ENCODE results near the gene GTF3C5.
"Not testable (repeated sequence)": the region's sequence is repeated elsewhere in the genome, so short reads cannot be mapped to it uniquely, and the experiment has no call there.

GTF3C5 gene

DNA sequence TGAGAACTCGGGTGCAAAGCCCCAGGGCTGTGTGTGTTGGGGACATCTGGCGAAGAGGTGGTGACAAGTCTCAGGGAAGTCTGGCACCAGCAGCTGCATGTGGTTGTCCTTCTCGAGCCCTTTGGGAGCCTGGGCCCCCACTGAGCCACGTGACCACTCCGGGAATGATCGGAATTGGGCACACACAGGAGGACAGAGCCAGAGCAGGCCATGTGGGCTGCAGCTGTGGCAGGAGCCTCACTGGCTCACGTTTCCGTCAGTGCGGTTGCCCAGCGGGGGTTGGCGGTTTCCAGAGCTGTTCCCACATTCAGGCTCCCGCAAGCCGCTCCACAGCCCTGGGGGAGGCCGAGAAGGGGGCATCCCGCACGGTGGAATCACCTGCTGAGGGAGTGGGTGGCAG is 24.2 kb downstream of the GTF3C5 start:
- DNase-seq (ENCODE audit: low read depth in 3 of 3) = no peak

DNA sequence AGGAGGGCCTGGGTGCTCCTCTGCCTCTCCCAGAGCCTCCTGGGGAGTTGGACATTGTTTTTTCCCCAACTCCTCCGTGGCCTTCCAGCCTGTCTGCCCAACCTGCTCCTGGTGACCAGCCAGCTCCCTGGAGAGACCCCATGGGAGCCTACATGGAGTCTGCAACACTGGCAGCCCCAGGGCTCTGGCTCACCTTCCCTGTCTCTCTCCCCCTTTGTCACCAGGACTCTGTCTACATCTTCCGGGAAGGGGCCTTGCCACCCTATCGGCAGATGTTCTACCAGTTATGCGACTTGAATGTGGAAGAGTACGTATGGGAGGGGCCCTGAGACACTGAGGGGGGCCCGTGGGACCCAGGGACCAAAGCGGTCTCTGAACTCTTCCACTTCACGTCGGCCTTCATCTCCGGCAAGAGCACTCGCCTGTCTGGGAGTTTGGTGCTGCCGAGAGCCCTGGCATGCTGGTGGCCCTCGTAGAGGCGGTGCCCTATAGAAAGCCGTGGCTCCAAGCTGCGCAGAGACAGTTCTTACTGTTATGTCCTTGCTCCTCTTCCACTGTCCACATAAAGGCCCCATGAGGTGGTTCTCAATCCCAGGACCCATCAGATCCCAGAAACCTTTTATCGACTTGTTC is 25.1 kb downstream of the GTF3C5 start:
- DNase-seq (ENCODE audit: low read depth in 3 of 3) = no peak

DNA sequence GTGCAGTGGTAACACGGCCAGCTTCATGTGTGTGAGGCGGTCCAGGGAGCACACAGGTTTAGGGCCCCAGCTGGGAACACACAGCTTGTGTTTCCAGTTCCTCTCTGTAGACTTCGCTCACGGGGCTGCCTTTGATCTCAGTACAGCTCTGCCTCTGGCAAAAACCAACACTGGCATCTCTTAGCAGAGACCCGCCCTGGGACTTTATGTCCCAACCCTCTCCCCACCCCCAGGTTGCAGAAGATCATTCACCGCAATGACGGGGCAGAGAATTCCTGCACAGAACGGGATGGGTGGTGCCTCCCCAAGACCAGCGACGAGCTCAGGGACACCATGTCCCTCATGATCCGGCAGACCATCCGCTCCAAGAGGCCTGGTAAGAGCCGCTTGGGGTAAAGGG is 25.7 kb downstream of the GTF3C5 start:
- no peak for DNase-seq (ENCODE audit: low read depth in 3 of 3)

DNA sequence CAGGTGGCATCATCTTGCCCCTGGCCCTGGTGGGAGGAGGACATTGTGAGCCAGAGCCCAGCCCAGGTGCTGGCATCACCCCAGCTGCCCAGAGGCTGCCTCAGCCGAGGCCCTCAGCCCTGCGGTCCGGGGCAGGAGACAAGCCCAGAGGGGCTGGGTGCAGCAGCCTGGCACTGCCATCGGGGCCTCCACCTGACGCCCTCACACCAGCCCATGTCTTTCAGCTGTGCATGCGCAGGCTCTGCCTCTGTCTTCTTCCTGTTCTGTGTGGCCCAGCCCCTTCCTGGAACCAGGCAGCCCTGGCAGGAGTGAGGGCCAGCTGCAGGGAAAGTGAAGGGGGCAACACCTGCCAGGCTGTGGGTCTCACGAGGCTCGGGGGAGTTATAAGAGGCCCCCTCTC is 26.2 kb downstream of the GTF3C5 start:
- no peak for DNase-seq (ENCODE audit: low read depth in 3 of 3)

DNA sequence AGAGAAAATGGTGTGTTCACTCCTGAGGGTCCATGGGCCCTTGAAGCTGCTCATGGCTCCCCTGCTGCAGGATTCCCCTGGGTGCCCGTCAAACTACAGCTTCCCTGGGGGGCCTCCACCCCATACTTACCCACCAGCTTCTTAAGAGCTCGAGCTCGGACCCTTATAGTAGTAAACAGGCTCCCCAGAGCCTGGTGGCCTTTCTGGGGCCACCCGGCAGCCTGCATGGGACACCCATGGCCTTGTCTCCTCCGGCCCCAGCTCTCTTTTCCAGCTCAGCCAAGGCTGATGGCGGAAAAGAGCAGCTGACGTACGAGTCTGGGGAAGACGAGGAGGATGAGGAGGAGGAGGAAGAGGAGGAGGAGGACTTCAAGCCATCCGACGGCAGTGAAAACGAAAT is 26.8 kb downstream of the GTF3C5 start:
- DNase-seq (ENCODE audit: low read depth in 3 of 3) = no peak

DNA sequence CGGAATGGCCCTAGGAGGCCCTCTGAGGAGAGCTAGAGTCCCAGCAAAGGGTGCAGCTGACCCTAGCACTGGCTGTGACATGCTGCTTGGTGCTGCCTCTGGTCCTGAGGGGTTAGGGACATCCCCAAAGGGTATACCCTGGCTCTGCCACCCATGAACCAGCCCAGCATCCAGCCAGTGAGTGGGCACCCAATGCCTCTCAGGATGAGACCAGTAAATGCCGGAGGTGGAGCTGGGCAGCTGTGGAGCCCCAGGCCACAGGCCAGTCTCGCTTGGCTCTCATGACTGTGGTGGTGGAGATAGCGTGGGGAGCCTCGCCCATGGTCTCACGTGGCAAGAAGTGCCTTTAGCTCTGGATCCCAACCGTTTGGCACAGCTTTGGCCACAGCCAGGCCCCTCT is 27.3 kb downstream of the GTF3C5 start:
- DNase-seq (ENCODE audit: low read depth in 3 of 3) = no peak

DNA sequence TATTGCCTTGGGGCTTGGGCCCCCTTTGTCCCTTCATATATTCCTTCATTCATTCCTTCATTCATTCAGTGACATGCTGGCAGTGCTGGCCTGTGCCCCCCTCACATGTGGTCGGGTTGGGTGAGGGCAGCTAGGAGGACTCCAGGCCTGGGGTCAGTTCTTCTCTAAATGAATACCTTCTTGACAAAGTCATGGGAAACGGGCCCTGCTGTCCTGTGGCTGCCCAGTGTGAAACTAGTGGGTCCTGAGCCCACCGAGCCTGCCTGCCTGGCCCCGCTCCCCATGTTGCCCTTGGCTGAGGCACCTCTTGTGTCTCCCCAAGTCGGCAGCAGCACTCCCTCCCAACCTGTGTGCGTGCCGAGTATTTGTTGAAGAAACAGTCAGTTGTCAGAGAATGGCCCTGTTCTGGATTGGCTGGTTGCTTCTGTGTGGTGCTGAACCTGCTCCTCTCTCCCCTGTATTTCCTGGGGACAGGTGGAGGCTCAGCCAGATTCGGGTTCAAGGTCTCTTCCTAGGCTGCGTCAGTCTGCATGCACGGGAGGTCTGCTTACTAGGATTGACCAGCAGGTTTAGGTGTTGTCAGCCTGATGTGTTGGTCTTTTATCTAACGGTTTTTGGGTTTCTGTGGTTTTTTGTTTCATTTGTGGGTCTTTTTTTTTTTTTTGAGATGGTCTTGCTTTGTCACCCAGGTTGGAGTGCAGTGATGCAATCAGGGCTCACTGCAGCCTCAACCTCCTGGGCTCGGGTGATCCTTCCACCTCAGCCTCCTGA is 27.9 kb downstream of the GTF3C5 start:
- no peak for DNase-seq (ENCODE audit: low read depth in 3 of 3)

DNA sequence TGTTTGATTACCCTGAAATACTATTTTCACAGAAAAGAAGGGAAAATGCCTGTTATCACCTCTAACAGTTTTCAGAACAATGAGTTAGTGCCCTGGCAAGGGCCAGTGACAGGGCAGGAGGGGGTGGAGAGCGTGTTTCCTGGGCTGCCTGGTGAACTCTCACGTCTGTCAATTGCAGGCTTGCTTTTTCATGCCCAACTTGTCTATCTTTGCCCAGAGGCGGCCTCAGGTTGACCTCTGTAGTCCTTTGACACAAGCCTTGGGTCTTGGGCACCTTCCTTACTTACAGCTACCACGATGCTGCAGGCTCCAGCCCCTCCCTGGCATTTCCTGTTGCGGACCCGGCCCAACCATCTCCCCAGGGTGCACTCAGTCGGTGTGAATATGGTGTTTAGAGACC is 28.8 kb downstream of the GTF3C5 start:
- DNase-seq (ENCODE audit: low read depth in 3 of 3) = no peak

DNA sequence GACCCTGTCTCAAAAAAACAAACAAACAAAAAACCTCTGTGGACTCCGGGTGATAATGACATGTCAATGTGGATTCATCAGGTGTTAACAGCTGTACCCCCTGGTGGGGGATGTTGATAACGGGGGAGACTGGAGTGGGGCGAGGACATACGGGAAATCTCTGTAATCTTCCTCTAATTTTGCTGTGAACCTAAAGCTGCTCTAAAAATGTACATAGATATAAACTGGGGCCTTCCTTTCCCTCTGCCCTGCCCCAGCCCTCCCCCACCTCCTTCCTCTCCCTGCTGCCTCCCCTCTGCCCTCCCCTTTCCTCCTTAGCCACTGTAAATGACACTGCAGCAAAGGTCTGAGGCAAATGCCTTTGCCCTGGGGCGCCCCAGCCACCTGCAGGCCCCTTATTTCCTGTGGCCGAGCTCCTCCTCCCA is 29.6 kb downstream of the GTF3C5 start:
- no peak for DNase-seq (ENCODE audit: low read depth in 3 of 3)

DNA sequence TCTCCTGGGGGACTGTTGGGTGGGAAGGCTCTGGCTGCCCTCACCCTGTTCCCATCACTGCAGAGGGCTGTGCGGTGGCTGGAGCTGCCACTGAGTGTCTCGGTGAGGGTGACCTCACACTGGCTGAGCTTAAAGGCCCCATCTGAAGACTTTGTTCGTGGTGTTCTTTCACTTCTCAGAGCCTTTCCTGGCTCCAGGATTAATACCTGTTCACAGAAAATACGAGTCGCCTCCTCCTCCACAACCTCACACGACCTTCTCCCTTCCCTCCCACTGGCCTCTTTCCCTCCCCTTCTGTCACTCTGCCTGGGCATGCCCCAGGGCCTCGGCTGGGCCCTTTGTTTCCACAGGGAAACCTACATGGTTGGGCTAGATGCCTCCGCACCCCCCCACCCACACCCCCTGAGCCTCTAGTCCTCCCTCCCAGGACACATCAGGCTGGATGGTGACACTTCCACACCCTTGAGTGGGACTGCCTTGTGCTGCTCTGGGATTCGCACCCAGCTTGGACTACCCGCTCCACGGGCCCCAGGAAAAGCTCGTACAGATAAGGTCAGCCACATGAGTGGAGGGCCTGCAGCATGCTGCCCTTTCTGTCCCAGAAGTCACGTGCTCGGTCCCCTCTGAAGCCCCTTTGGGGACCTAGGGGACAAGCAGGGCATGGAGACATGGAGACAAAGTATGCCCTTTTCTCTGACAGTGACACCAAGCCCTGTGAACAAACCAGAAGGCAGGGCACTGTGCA is 30.4 kb downstream of the GTF3C5 start:
- not testable (repeated sequence) for DNase-seq (ENCODE audit: low read depth in 3 of 3)

DNA sequence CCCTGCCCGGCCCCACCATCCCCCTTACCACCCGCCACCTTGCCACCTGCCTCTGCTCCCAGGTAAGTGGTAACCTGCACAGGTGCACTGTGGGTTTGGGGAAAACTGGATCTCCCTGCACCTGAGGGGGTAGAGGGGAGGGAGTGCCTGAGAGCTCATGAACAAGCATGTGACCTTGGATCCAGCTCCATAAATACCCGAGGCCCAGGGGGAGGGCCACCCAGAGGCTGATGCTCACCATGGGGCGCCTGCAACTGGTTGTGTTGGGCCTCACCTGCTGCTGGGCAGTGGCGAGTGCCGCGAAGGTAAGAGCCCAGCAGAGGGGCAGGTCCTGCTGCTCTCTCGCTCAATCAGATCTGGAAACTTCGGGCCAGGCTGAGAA is 31.0 kb downstream of the GTF3C5 start, which contains the start of gene CEL:
Gene CEL (plus strand): TSS at position 218 of the 382 bp plus-strand sequence. CDS start 22 bp downstream, at position 240.
- not testable (repeated sequence) for DNase-seq (ENCODE audit: low read depth in 3 of 3)

DNA sequence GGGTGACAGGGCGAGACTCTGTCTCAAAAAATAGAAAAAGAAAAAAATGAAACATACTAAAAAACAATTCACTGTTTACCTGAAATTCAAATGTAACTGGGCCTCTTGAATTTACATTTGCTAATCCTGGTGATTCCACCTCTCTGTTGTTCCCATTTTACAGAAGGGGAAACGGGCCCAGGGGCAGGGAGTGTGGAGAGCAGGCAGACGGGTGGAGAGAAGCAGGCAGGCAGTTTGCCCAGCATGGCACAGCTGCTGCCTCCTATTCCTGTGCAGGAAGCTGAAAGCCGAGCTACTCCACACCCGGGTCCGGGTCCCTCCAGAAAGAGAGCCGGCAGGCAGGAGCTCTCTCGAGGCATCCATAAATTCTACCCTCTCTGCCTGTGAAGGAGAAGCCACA is 31.8 kb downstream of the GTF3C5 start:
- not testable (repeated sequence) for DNase-seq (ENCODE audit: low read depth in 3 of 3)

DNA sequence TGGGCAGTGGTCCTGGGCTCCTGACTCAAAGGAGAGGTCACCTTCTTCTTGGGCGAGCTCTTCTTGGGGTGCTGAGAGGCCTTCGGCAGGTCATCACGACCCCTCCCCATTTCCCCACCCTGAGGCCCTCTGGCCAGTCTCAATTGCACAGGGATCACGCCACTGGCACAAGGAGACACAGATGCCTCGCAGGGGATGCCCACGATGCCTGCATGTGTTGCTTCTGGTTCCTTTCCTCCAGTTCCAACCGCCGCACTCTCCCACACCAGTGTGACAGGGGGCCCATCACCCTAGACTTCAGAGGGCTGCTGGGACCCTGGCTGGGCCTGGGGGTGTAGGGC is 32.3 kb downstream of the GTF3C5 start:
- no peak for DNase-seq (ENCODE audit: low read depth in 3 of 3)

DNA sequence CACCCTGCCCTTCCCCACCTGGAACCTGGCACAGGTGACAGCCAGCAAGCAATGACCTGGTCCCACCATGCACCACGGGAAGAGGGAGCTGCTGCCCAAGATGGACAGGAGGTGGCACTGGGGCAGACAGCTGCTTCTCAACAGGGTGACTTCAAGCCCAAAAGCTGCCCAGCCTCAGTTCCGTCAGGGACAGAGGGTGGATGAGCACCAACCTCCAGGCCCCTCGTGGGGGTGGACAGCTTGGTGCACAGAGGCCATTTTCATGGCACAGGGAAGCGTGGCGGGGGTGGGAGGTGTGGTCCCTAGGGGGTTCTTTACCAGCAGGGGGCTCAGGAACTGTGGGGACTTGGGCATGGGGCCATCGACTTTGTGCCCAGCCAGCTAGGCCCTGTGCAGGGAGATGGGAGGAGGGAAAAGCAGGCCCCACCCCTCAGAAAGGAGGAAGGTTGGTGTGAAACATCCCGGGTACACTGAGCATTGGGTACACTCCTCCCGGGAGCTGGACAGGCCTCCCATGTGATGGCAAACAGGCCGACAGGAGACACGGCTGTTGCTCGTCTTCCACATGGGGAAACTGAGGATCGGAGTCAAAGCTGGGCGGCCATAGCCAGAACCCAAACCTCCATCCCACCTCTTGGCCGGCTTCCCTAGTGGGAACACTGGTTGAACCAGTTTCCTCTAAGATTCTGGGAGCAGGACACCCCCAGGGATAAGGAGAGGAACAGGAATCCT is 32.9 kb downstream of the GTF3C5 start:
- DNase-seq (ENCODE audit: low read depth in 3 of 3) = no peak

DNA sequence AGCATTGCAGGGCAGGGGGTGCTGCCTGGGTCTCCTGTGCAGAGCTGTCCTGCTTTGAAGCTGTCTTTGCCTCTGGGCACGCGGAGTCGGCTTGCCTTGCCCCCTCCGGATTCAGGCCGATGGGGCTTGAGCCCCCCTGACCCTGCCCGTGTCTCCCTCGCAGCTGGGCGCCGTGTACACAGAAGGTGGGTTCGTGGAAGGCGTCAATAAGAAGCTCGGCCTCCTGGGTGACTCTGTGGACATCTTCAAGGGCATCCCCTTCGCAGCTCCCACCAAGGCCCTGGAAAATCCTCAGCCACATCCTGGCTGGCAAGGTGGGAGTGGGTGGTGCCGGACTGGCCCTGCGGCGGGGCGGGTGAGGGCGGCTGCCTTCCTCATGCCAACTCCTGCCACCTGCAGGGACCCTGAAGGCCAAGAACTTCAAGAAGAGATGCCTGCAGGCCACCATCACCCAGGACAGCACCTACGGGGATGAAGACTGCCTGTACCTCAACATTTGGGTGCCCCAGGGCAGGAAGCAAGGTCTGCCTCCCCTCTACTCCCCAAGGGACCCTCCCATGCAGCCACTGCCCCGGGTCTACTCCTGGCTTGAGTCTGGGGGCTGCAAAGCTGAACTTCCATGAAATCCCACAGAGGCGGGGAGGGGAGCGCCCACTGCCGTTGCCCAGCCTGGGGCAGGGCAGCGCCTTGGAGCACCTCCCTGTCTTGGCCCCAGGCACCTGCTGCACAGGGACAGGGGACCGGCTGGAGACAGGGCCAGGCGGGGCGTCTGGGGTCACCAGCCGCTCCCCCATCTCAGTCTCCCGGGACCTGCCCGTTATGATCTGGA is 33.7 kb downstream of the GTF3C5 start:
- no peak for DNase-seq (ENCODE audit: low read depth in 3 of 3)

DNA sequence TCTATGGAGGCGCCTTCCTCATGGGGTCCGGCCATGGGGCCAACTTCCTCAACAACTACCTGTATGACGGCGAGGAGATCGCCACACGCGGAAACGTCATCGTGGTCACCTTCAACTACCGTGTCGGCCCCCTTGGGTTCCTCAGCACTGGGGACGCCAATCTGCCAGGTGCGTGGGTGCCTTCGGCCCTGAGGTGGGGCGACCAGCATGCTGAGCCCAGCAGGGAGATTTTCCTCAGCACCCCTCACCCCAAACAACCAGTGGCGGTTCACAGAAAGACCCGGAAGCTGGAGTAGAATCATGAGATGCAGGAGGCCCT is 34.2 kb downstream of the GTF3C5 start:
- DNase-seq (ENCODE audit: low read depth in 3 of 3) = no peak

DNA sequence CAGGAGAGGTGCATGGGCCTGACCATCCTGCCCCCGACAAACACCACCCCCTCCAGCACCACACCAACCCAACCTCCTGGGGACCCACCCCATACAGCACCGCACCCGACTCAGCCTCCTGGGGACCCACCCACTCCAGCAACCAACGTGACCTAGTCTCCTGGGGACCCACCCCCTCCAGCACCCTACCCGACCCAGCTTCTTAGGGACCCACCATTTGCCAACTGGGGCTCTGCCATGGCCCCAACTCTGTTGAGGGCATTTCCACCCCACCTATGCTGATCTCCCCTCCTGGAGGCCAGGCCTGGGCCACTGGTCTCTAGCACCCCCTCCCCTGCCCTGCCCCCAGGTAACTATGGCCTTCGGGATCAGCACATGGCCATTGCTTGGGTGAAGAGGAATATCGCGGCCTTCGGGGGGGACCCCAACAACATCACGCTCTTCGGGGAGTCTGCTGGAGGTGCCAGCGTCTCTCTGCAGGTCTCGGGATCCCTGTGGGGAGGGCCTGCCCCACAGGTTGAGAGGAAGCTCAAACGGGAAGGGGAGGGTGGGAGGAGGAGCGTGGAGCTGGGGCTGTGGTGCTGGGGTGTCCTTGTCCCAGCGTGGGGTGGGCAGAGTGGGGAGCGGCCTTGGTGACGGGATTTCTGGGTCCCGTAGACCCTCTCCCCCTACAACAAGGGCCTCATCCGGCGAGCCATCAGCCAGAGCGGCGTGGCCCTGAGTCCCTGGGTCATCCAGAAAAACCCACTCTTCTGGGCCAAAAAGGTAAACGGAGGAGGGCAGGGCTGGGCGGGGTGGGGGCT is 35.6 kb downstream of the GTF3C5 start:
- DNase-seq (ENCODE audit: low read depth in 3 of 3) = no peak

DNA sequence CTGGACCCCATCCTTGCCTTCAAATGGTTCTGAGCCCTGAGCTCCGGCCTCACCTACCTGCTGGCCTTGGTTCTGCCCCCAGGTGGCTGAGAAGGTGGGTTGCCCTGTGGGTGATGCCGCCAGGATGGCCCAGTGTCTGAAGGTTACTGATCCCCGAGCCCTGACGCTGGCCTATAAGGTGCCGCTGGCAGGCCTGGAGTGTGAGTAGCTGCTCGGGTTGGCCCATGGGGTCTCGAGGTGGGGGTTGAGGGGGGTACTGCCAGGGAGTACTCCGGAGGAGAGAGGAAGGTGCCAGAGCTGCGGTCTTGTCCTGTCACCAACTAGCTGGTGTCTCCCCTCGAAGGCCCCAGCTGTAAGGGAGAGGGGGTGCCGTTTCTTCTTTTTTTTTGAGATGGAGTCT is 36.2 kb downstream of the GTF3C5 start:
- DNase-seq (ENCODE audit: low read depth in 3 of 3) = no peak

DNA sequence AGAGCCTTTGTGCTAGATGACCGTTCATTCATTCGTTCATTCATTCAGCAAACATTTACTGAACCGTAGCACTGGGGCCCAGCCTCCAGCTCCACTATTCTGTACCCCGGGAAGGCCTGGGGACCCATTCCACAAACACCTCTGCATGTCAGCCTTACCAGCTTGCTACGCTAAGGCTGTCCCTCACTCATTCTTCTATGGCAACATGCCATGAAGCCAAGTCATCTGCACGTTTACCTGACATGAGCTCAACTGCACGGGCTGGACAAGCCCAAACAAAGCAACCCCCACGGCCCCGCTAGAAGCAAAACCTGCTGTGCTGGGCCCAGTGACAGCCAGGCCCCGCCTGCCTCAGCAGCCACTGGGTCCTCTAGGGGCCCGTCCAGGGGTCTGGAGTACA is 37.0 kb downstream of the GTF3C5 start:
- no peak for DNase-seq (ENCODE audit: low read depth in 3 of 3)

DNA sequence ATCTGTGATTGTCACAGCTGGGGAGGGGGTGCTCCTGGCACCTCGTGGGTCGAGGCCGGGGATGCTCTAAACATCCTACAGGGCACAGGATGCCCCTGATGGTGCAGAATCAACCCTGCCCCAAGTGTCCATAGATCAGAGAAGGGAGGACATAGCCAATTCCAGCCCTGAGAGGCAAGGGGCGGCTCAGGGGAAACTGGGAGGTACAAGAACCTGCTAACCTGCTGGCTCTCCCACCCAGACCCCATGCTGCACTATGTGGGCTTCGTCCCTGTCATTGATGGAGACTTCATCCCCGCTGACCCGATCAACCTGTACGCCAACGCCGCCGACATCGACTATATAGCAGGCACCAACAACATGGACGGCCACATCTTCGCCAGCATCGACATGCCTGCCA is 37.6 kb downstream of the GTF3C5 start:
- DNase-seq (ENCODE audit: low read depth in 3 of 3) = not testable (repeated sequence)
